ENCODE measurements around the gene PGR.

DNA sequence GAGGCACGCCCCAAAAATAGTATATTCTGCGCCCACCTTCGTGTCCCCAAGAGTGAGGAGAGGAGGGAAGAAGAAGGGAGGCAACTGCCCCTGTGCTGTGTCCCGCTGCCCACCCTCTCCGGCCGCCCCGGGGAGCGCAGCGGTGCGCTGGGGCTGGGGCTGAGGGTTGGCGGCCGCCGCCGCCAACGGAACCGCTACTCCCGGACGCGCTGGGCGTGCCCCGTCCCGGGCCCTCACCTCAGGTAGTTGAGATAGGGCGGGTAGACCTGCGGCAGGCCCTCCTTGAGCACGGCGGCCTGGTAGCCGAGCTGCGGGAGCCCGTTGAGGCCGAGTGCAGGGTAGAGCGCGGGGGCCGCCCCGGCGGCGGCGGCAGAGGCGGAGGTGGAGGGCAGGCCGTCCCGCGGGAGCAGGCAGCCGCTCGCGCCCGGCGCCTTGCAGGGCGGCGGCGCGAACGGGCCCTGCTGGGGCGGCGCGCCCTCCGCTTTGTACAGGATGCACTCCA, 2.4 kb downstream of the PGR start:
- TF ChIP-seq, protein P1, sequence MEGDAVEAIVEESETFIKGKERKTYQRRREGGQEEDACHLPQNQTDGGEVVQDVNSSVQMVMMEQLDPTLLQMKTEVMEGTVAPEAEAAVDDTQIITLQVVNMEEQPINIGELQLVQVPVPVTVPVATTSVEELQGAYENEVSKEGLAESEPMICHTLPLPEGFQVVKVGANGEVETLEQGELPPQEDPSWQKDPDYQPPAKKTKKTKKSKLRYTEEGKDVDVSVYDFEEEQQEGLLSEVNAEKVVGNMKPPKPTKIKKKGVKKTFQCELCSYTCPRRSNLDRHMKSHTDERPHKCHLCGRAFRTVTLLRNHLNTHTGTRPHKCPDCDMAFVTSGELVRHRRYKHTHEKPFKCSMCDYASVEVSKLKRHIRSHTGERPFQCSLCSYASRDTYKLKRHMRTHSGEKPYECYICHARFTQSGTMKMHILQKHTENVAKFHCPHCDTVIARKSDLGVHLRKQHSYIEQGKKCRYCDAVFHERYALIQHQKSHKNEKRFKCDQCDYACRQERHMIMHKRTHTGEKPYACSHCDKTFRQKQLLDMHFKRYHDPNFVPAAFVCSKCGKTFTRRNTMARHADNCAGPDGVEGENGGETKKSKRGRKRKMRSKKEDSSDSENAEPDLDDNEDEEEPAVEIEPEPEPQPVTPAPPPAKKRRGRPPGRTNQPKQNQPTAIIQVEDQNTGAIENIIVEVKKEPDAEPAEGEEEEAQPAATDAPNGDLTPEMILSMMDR (IDR thresholded peaks at IDR 0.05; ENCODE audit: insufficient read depth, low read depth, low read length), result no peak
- TF ChIP-seq EZH2 (IDR thresholded peaks at IDR 0.05; ENCODE audit: insufficient read depth, low read length), result no peak
